DMS114 treated with DMSO at 0.1 percent for 48 hours (cell line): ENCODE data around the gene NEMF.
"Not testable (repeated sequence)": the region's sequence is repeated elsewhere in the genome, so short reads cannot be mapped to it uniquely, and the experiment has no call there.

ENCODE experiments used
- DNase-seq: peaks from one replicate; lab custom pipeline; 2025; ENCODE audit not compliant: unreplicated experiment; lab: John Stamatoyannopoulos, UW

Gene NEMF, protein sequence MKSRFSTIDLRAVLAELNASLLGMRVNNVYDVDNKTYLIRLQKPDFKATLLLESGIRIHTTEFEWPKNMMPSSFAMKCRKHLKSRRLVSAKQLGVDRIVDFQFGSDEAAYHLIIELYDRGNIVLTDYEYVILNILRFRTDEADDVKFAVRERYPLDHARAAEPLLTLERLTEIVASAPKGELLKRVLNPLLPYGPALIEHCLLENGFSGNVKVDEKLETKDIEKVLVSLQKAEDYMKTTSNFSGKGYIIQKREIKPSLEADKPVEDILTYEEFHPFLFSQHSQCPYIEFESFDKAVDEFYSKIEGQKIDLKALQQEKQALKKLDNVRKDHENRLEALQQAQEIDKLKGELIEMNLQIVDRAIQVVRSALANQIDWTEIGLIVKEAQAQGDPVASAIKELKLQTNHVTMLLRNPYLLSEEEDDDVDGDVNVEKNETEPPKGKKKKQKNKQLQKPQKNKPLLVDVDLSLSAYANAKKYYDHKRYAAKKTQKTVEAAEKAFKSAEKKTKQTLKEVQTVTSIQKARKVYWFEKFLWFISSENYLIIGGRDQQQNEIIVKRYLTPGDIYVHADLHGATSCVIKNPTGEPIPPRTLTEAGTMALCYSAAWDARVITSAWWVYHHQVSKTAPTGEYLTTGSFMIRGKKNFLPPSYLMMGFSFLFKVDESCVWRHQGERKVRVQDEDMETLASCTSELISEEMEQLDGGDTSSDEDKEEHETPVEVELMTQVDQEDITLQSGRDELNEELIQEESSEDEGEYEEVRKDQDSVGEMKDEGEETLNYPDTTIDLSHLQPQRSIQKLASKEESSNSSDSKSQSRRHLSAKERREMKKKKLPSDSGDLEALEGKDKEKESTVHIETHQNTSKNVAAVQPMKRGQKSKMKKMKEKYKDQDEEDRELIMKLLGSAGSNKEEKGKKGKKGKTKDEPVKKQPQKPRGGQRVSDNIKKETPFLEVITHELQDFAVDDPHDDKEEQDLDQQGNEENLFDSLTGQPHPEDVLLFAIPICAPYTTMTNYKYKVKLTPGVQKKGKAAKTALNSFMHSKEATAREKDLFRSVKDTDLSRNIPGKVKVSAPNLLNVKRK

GRCh38 chr14:49852301-49853157 lies at the start of gene NEMF:
Gene NEMF, minus strand, starts transcription at chr14:49852788. Its CDS starts 35 bp downstream, at chr14:49852753.
- DNase-seq: peak; percentile 88

- DNase-seq: no peak
Observed at GRCh38 chr14:49900973-49901372, 48.4 kb upstream of the NEMF start.

- no peak for DNase-seq
Observed at GRCh38 chr14:49898485-49898884, 45.9 kb upstream of the NEMF start.

DNA sequence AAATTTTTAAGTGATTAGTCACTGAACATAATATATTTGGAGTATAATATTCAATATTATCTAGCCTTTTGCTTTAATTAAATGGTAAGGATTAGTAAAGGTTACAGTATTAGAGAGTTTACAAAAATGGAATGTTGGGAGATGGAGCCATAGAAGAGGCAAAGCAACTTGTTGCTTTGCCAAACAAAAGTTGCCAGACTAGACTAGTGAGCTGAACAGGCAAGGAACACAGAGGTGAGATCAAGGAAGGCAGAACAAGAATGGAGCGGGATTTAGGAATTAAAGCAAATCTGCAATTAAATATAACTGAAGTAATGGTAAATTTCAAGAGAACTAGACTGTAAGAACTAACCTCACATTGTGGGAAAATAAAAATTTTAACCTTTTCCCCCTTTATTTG lies 45.4 kb upstream of the NEMF start:
- no peak for DNase-seq

DNA sequence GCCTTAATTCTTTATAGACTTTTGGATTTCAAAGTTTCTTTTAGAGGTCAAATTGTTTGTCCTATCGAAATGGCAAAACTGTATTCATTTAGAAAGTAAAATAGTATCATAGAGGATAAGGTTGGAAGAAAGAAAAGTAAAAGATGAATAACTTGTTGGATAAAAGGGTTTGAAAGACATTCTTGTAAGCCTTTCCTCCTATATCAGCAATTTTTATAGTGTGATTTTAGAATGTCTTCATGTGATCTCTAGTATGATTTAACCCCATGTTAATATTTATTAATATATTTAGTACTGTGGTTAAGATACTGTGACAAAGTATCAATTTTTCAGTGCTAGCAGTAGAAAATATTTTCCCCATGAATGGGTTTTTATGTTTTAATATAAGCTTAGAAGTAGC lies 44.8 kb upstream of the NEMF start:
- no peak for DNase-seq

GRCh38 chr14:49896966-49897365 lies 44.4 kb upstream of the NEMF start:
- no peak for DNase-seq

GRCh38 chr14:49896272-49896671 lies 43.7 kb upstream of the NEMF start:
- not testable (repeated sequence) for DNase-seq

- DNase-seq: peak; percentile 27
Observed at GRCh38 chr14:49895480-49895879, 42.9 kb upstream of the NEMF start.

DNA sequence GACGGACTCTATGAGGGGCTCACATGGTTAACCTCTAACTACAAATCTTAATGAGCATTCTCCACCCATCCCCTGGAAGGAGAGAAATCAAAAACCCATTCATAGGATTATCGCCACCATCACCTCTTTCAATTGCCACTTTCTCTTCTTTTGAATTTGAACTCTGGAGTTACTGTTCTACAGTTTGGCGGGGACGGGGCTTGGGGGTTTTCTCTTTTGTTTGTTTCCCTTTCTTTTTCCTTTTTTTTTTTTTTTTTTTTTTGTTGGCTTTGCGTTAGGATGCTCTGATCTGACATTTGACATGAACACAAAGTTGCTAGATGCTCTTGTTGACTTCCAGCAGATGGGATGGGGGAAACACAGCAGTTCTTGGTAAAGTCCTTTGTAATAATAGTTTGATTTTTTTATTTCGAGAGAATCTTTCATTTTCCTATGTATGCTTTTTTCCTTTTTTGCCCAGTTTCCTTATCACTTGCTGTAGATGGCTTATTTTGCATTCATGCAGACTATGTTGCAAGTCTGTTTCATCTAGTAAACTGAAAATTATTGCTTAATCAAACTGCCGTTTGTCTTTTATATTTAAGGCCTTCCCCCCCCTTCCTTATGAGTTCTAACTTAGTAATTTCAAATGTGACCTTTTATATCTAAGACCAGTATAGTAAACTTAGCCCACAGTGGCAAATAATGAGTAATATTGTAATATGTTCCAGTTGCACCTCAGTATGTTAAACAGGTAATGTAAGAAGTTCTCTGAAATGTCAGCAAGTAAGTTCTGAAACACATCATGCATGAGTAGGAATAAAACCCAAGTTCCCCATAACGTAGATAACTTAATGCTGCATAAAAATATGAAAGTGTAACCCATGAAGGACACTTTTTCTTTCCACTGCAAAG lies 41.9 kb upstream of the NEMF start:
- not testable (repeated sequence) for DNase-seq

DNA sequence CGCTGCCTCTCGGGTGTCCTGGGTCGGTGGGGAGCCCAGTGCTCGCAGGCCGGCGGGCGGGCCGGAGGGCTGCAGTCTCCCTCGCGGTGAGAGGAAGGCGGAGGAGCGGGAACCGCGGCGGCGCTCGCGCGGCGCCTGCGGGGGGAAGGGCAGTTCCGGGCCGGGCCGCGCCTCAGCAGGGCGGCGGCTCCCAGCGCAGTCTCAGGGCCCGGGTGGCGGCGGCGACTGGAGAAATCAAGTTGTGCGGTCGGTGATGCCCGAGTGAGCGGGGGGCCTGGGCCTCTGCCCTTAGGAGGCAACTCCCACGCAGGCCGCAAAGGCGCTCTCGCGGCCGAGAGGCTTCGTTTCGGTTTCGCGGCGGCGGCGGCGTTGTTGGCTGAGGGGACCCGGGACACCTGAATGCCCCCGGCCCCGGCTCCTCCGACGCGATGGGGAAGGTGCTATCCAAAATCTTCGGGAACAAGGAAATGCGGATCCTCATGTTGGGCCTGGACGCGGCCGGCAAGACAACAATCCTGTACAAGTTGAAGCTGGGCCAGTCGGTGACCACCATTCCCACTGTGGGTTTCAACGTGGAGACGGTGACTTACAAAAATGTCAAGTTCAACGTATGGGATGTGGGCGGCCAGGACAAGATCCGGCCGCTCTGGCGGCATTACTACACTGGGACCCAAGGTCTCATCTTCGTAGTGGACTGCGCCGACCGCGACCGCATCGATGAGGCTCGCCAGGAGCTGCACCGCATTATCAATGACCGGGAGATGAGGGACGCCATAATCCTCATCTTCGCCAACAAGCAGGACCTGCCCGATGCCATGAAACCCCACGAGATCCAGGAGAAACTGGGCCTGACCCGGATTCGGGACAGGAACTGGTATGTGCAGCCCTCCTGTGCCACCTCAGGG lies 41.0 kb upstream of the NEMF start:
- DNase-seq: no peak

GRCh38 chr14:49892636-49893308 lies 40.2 kb upstream of the NEMF start, which contains the start of gene ARF6:
Gene ARF6, plus strand, starts transcription at chr14:49893082. Its CDS starts 655 bp downstream, at chr14:49893737.
- DNase-seq: peak; percentile 83

DNA sequence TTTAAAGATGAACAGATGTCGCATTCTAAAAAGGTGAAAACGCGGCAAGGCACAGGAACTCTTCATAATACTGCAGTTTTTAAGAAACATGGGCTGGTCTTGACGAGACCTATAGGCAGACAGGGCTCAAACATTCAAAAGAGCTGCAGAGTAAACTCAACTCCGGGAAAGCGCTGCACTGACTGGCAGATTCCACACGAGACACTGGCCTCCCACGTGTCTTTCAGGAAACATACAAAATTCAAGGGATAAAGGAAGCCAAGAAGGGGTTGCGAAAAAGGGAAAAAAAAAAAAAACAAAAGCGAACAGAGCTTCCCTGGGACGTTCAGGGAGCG lies 39.7 kb upstream of the NEMF start:
- DNase-seq: peak; percentile 77

DNA sequence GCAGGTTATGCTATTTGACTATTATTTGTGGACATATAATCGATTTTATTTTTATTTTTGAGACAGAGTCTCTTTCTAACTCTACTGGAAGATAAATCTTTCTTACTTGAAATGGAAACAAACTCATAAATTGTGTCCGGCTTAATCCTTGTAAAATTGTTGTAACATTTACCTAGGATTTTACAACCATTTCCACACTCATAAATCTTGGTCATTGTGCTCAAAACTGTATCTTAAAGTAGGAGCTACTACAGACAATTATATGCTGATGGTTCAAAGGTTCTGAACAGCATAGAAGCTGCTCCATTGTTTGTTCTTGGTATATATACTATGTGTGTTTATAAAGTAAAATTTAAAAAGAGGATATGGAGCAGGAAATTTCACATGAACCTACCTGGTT lies 35.7 kb upstream of the NEMF start:
- no peak for DNase-seq

DNA sequence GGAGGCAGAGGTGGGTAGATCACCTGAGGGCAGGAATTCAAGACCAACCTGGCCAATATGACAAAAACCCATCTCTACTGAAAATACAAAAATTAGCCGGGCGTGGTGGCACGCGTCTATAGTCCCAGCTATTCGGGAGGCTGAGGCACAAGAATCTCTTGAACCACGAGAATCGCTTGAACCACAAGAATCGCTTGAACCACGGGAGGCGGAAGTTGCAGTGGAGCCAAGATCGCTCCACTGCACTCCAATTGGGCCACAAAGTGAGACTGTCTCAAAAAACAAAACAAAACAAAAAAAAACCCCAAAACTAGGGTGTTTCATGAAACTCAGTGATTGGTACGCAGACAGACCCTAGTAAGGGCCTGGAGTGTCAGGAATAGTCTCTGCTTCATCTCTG lies 33.9 kb upstream of the NEMF start:
- no peak for DNase-seq

- DNase-seq: no peak
Observed at GRCh38 chr14:49882826-49883694, 30.5 kb upstream of the NEMF start.

GRCh38 chr14:49881350-49882001 lies 28.9 kb upstream of the NEMF start:
- no peak for DNase-seq
